Neural cell (in vitro differentiated cells): ENCODE results near the gene MCMBP.

ENCODE experiments used
- EP300 ChIP-seq: fragments of 450-650 bp; conservative IDR thresholded peaks from 2 replicates; pipeline ENCODE4 v1.6.1; 2014; ENCODE audit warnings: antibody characterized with exemption, mild to moderate bottlenecking, moderate library complexity; ENCODE audit not compliant: poor library complexity, severe bottlenecking
- EZH2 ChIP-seq: fragments of 200-600, 300-800 bp; shearing (Covaris generic), sonication (generic); IDR thresholded peaks from 2 replicates; pipeline ENCODE4 v1.6.1; 2014; ENCODE audit warnings: antibody characterized with exemption, low read length, borderline replicate concordance, mild to moderate bottlenecking; ENCODE audit not compliant: insufficient read depth, poor library complexity, severe bottlenecking
- MXI1 ChIP-seq: fragments of 450-650 bp; conservative IDR thresholded peaks from 2 replicates; pipeline ENCODE4 v1.6.1; 2014; ENCODE audit warnings: antibody characterized with exemption, mild to moderate bottlenecking; ENCODE audit not compliant: poor library complexity, severe bottlenecking
- POLR2AphosphoS5 ChIP-seq: IDR thresholded peaks from 2 replicates; pipeline ENCODE4 v1.6.1; 2012
- TAF1 ChIP-seq: IDR thresholded peaks from 2 replicates; pipeline ENCODE4 v1.6.1; 2012; ENCODE audit warnings: low read depth
- TF ChIP-seq, protein P1 (sequence below): fragments of 450-650 bp; IDR thresholded peaks from 2 replicates; pipeline ENCODE4 v1.5.1; 2014; ENCODE audit warnings: antibody characterized with exemption, mild to moderate bottlenecking, moderate library complexity; ENCODE audit not compliant: poor library complexity, severe bottlenecking
- TF ChIP-seq, protein P2 (sequence below): IDR thresholded peaks from 2 replicates; pipeline ENCODE4 v1.6.1; 2012; ENCODE audit warnings: borderline replicate concordance

DNA sequence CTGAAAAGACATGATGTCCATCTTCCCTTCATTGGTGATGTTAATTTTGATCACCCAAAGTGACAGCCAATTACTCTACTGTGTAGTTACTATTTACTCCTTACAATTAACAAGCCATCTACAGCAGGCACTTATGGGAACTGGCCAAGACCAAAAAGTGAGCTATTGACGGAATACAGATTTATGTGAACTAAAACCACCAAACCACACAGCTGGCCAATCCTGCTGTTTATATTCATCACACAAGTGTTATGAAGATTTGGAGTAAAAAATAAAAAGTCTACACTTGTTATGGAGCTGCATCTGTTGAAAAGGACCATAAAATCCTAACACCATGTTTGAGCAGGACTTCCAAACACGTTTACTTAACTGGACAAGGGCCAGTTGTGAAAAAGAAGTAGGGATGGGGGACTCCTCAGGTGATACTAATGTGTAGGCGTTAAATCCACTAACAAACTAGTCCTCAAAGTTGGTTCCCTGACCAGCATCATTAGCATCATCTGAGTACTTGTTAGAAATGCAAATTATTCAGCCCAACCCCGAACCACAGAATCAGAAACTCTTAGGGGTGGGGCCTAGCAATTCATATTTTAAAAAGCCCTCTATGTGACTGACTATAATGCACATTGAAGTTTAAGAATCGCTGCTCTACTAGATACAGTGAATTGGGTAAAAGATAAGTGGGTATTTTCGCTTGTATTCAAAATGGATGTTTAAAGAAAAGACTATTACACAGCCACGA is 11.6 kb downstream of the MCMBP start:
- TF ChIP-seq, protein P1, sequence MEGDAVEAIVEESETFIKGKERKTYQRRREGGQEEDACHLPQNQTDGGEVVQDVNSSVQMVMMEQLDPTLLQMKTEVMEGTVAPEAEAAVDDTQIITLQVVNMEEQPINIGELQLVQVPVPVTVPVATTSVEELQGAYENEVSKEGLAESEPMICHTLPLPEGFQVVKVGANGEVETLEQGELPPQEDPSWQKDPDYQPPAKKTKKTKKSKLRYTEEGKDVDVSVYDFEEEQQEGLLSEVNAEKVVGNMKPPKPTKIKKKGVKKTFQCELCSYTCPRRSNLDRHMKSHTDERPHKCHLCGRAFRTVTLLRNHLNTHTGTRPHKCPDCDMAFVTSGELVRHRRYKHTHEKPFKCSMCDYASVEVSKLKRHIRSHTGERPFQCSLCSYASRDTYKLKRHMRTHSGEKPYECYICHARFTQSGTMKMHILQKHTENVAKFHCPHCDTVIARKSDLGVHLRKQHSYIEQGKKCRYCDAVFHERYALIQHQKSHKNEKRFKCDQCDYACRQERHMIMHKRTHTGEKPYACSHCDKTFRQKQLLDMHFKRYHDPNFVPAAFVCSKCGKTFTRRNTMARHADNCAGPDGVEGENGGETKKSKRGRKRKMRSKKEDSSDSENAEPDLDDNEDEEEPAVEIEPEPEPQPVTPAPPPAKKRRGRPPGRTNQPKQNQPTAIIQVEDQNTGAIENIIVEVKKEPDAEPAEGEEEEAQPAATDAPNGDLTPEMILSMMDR = no peak
- TF ChIP-seq EP300 (no peak), POLR2AphosphoS5 (no peak), EZH2 (no peak), TAF1 (no peak), MXI1 (no peak)
- TF ChIP-seq, protein P2, sequence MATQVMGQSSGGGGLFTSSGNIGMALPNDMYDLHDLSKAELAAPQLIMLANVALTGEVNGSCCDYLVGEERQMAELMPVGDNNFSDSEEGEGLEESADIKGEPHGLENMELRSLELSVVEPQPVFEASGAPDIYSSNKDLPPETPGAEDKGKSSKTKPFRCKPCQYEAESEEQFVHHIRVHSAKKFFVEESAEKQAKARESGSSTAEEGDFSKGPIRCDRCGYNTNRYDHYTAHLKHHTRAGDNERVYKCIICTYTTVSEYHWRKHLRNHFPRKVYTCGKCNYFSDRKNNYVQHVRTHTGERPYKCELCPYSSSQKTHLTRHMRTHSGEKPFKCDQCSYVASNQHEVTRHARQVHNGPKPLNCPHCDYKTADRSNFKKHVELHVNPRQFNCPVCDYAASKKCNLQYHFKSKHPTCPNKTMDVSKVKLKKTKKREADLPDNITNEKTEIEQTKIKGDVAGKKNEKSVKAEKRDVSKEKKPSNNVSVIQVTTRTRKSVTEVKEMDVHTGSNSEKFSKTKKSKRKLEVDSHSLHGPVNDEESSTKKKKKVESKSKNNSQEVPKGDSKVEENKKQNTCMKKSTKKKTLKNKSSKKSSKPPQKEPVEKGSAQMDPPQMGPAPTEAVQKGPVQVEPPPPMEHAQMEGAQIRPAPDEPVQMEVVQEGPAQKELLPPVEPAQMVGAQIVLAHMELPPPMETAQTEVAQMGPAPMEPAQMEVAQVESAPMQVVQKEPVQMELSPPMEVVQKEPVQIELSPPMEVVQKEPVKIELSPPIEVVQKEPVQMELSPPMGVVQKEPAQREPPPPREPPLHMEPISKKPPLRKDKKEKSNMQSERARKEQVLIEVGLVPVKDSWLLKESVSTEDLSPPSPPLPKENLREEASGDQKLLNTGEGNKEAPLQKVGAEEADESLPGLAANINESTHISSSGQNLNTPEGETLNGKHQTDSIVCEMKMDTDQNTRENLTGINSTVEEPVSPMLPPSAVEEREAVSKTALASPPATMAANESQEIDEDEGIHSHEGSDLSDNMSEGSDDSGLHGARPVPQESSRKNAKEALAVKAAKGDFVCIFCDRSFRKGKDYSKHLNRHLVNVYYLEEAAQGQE = no peak
